Fibroblast of lung (primary cell): ENCODE data around the gene DLL3. TPM values are rescaled to one million over a fixed set of nuclear protein-coding genes. Genes with fewer than 3 reads are reported as not detected.

Experiments
- DNase-seq, 2 donors: peaks; one replicate each; pipeline versions ENCODE4 v3.0.0 to v3.0.0-alpha.2; 2010; ENCODE audit warnings: low read depth in 2 of 2
- H2AFZ ChIP-seq: 2 replicates; pipeline ENCODE4 v1.5.1; 2012; ENCODE audit warnings: low read length, control low read depth, inconsistent platforms
- H3K27ac ChIP-seq: 2 replicates; pipeline ENCODE4 v1.5.1; 2011; ENCODE audit warnings: low read length, control low read depth; ENCODE audit not compliant: insufficient read depth
- H3K27me3 ChIP-seq: 2 replicates; pipeline ENCODE4 v1.5.1; 2011; ENCODE audit warnings: mild to moderate bottlenecking, low read length; ENCODE audit not compliant: control insufficient read depth, insufficient read depth
- H3K36me3 ChIP-seq: 2 replicates; pipeline ENCODE4 v1.5.1; 2011; ENCODE audit warnings: low read length; ENCODE audit not compliant: control insufficient read depth, insufficient read depth
- H3K4me1 ChIP-seq: 2 replicates; pipeline ENCODE4 v1.5.1; 2011; ENCODE audit warnings: low read length; ENCODE audit not compliant: control insufficient read depth, insufficient read depth; ENCODE audit errors: extremely low read depth
- H3K4me2 ChIP-seq: 2 replicates; pipeline ENCODE4 v1.5.1; 2011; ENCODE audit warnings: low read length, control low read depth; ENCODE audit not compliant: insufficient read depth; ENCODE audit errors: extremely low read depth
- H3K4me3 ChIP-seq, 4 experiments: fragments of 200-600 bp in 1 of 4; sonication (generic) in 1 of 4; replicated peaks in 1 of 4; 2 replicates each; pipeline ENCODE4 v1.5.1; 2011 to 2016; ENCODE audit warnings: low read length in 4 of 4, low read depth in 3 of 4, mild to moderate bottlenecking in 3 of 4, control low read depth in 2 of 4, inconsistent platforms in 1 of 4, mixed read lengths in 1 of 4; ENCODE audit not compliant: insufficient read depth in 1 of 4; ENCODE audit errors: control extremely low read depth in 1 of 4
- H3K79me2 ChIP-seq: 2 replicates; pipeline ENCODE4 v1.5.1; 2012; ENCODE audit warnings: mild to moderate bottlenecking, low read length, inconsistent platforms; ENCODE audit not compliant: control insufficient read depth, insufficient read depth
- H3K9ac ChIP-seq: 2 replicates; pipeline ENCODE4 v1.5.1; 2011; ENCODE audit warnings: mild to moderate bottlenecking, low read length, control low read depth; ENCODE audit not compliant: insufficient read depth
- H3K9me3 ChIP-seq: 2 replicates; pipeline ENCODE4 v1.5.1; 2012; ENCODE audit warnings: low read depth, low read length; ENCODE audit not compliant: control insufficient read depth, insufficient read depth
- H4K20me1 ChIP-seq: 2 replicates; pipeline ENCODE4 v1.5.1; 2011; ENCODE audit warnings: low read length; ENCODE audit not compliant: control insufficient read depth, insufficient read depth; ENCODE audit errors: extremely low read depth
- EZH2 ChIP-seq: IDR thresholded peaks from 2 replicates; pipeline ENCODE4 v1.5.1; 2012; ENCODE audit warnings: low read length, control low read depth, mild to moderate bottlenecking; ENCODE audit errors: missing control alignments
- polyA plus RNA-seq, 2 donors: library from polyadenylated mRNA; depleted of rRNA in 1 of 2; stranded (reverse) in 1 of 2; unstranded in 1 of 2; fragments of >200 nt; gene quantifications; 2 replicates each; pipeline ENCODE4 v1.2.1, GENCODE V29; 2011 to 2012; ENCODE audit warnings: missing spikeins in 1 of 2
- total RNA-seq: library from RNA; depleted of rRNA; stranded (reverse); fragments of >200 nt; gene quantifications from 2 replicates; pipeline ENCODE4 v1.2.1, GENCODE V29; 2014
- TF ChIP-seq, protein P1 (sequence below), 2 donors: IDR thresholded peaks in 1 of 2; conservative IDR thresholded peaks in 1 of 2; 1 replicate in 1 of 2; 2 replicates in 1 of 2; pipeline ENCODE4 v1.5.1; 2011 to 2012; ENCODE audit warnings: low read length in 2 of 2, control low read depth in 1 of 2, inconsistent platforms in 1 of 2, low read depth in 1 of 2, mild to moderate bottlenecking in 1 of 2

Gene DLL3
- total and polyA plus RNA-seq, 2 donors (not counting 1 experiment from before 2014, with no cell fraction given) = under 0.01 to 0.11 TPM

GRCh38 chr19:39516270-39516669 is 17.5 kb downstream of the DLL3 start:
- Histone ChIP-seq H3K79me2 (no peaks in the 10 kb centered on the region), H3K4me2 (no peak overlapping the region), H4K20me1 (no peaks in the 10 kb centered on the region), H3K27me3 (peaks cover 44% of the 10 kb centered on the region), H3K36me3 (no peaks in the 10 kb centered on the region), H3K4me1 (no peaks in the 10 kb centered on the region), H3K27ac (no peak overlapping the region), H2AFZ (no peak overlapping the region), H3K9me3 (no peaks in the 10 kb centered on the region), H3K9ac (no peak overlapping the region), H3K4me3 (no peak overlapping the region)
- DNase-seq = no peak
- no peak for TF ChIP-seq EZH2
- TF ChIP-seq, protein P1, sequence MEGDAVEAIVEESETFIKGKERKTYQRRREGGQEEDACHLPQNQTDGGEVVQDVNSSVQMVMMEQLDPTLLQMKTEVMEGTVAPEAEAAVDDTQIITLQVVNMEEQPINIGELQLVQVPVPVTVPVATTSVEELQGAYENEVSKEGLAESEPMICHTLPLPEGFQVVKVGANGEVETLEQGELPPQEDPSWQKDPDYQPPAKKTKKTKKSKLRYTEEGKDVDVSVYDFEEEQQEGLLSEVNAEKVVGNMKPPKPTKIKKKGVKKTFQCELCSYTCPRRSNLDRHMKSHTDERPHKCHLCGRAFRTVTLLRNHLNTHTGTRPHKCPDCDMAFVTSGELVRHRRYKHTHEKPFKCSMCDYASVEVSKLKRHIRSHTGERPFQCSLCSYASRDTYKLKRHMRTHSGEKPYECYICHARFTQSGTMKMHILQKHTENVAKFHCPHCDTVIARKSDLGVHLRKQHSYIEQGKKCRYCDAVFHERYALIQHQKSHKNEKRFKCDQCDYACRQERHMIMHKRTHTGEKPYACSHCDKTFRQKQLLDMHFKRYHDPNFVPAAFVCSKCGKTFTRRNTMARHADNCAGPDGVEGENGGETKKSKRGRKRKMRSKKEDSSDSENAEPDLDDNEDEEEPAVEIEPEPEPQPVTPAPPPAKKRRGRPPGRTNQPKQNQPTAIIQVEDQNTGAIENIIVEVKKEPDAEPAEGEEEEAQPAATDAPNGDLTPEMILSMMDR (conservative IDR thresholded peaks at IDR 0.05 in 1 of 2, IDR thresholded peaks at IDR 0.05 in 1 of 2; ENCODE audit: low read depth in 1 of 2, low read length in 2 of 2) = no peak

GRCh38 chr19:39517432-39517831 is 18.7 kb downstream of the DLL3 start:
- H3K4me2 ChIP-seq = no peak overlapping the region
- H3K4me1 ChIP-seq = no peaks in the 10 kb centered on the region
- DNase-seq = no peak
- no peaks in the 10 kb centered on the region for H3K36me3 ChIP-seq
- no peaks in the 10 kb centered on the region for H3K79me2 ChIP-seq
- H3K4me3 ChIP-seq = no peak overlapping the region
- no peaks in the 10 kb centered on the region for H3K9me3 ChIP-seq
- no peak overlapping the region for H3K27ac ChIP-seq
- no peak overlapping the region for H2AFZ ChIP-seq
- no peak for TF ChIP-seq EZH2
- TF ChIP-seq, protein P1 (conservative IDR thresholded peaks at IDR 0.05 in 1 of 2, IDR thresholded peaks at IDR 0.05 in 1 of 2; ENCODE audit: low read depth in 1 of 2, low read length in 2 of 2) = no peak
- H3K9ac ChIP-seq = no peak overlapping the region
- H4K20me1 ChIP-seq = no peaks in the 10 kb centered on the region
- H3K27me3 ChIP-seq = peaks cover 39% of the 10 kb centered on the region

- H3K79me2 ChIP-seq = no peaks in the 10 kb centered on the region
- H3K27me3 ChIP-seq = peaks cover 34% of the 10 kb centered on the region
- H3K9ac ChIP-seq = no peak overlapping the region
- H3K4me1 ChIP-seq = no peaks in the 10 kb centered on the region
- no peak for DNase-seq
- H3K36me3 ChIP-seq = no peaks in the 10 kb centered on the region
- H2AFZ ChIP-seq = no peak overlapping the region
- no peak overlapping the region for H3K4me2 ChIP-seq
- TF ChIP-seq, protein P1 (conservative IDR thresholded peaks at IDR 0.05 in 1 of 2, IDR thresholded peaks at IDR 0.05 in 1 of 2; ENCODE audit: low read depth in 1 of 2, low read length in 2 of 2) = no peak
- no peak for TF ChIP-seq EZH2
- no peaks in the 10 kb centered on the region for H4K20me1 ChIP-seq
- H3K4me3 ChIP-seq = no peak overlapping the region
- no peaks in the 10 kb centered on the region for H3K9me3 ChIP-seq
- no peak overlapping the region for H3K27ac ChIP-seq
These were observed 19.7 kb downstream of the DLL3 start for GRCh38 chr19:39518458-39518857.
